GM12891 (cell line): ENCODE measurements around the gene TIMM13.

Experiments used
- DNase-seq: peaks from one replicate; pipeline ENCODE4 v3.0.0; 2011; ENCODE audit warnings: low spot score; ENCODE audit not compliant: insufficient read length
- FAIRE-seq: peaks from 2 replicates; lab custom pipeline; 2011; peaks lifted over from hg19 to GRCh38; lab: Jason Lieb, UNC
- PAX5 ChIP-seq: IDR thresholded peaks from 2 replicates; pipeline ENCODE4 v1.6.1; 2011; ENCODE audit warnings: low read length, moderate library complexity, mild to moderate bottlenecking; ENCODE audit not compliant: insufficient read depth, severe bottlenecking
- POLR2A ChIP-seq: IDR thresholded peaks from 2 replicates; pipeline ENCODE4 v1.6.1; 2011; ENCODE audit warnings: low read depth, low read length, control low read depth
- POLR2AphosphoS5 ChIP-seq: IDR thresholded peaks from 2 replicates; pipeline ENCODE4 v1.6.1; 2011; ENCODE audit warnings: low read depth, low read length, control low read depth
- POU2F2 ChIP-seq: IDR thresholded peaks from 2 replicates; pipeline ENCODE4 v1.6.1; 2011; ENCODE audit warnings: low read depth, mild to moderate bottlenecking, control low read depth, low read length, moderate library complexity
- SPI1 ChIP-seq: IDR thresholded peaks from 2 replicates; pipeline ENCODE4 v1.6.1; 2011; ENCODE audit warnings: low read depth, low read length, control low read depth
- TAF1 ChIP-seq: IDR thresholded peaks from 2 replicates; pipeline ENCODE4 v1.6.1; 2011; ENCODE audit warnings: low read depth, low read length, control low read depth

Gene TIMM13

DNA sequence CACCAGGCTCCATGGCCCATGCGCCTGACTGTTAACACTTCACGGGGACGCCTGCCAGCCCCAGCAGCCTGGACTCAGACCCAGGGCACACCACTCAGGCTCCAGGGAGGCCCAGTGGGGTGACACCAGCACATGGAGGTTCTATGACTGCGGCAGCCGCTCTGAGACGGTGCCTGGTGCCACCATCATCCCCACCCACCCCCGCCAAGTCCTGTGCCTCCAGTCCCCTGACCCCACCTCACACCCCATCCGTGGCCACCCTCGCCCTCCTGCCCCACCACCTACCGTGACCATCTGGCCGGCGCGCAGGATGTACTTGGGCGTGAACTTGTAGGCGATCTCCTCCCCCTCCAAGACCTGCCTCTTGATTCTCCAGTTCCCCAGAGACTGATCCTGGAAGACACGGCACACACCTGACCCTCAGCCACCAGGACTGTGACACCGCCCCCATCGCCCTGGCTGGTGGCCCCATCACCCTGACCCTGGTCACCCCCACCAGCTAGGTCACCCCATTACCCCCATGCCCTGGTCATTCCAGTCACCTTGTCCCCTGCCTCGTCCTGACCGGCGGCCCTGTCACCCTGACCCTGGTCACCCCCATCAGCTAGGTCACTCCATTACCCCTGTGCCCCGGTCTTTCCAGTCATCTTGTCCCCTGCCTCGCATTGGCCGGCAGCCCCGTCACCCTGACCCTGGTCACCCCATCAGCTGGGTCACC is 4.9 kb upstream of the TIMM13 start:
- FAIRE-seq (no peak), DNase-seq (no peak)
- TF ChIP-seq PAX5 (no peak), POU2F2 (no peak), POLR2AphosphoS5 (no peak)

DNA sequence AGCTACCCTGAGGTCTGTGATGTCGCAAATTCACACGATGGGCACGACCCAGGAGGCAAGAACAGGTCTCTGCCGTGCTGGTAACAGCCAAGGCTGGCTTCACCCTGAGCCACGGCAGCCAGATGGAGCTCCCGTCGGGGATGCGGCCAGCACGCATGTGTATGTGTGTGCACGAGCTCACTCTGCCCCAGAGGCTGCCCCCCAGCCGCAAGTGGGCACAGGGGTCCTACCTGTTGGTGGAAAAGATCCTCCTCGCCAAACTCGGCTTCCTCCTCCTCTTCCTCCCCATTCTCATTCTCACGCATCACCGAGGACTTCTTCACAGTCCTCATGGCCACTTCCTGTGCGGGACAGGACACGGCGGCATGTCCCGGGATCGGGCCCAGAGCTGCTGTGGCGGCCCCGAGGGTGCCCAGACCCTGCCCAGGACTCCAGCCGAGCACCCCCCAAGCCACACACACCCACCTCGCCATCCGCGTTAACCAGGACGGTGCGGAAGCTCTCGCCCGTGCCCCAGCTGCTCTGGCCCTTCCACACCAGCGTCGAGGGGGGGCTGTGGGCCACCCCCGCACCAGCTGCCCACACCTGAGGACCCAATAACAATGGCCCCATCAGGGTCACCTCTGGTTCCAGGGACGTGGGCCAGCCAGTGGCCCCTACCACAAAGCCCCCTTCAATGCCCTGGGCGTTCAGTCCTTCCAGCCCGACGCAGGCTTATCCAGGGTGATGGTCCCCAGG is 4.1 kb upstream of the TIMM13 start:
- TF ChIP-seq POU2F2 (no peak), TAF1 (no peak), POLR2AphosphoS5 (no peak), PAX5 (no peak), SPI1 (no peak), POLR2A (no peak)
- DNase-seq (no peak), FAIRE-seq (no peak)

DNA sequence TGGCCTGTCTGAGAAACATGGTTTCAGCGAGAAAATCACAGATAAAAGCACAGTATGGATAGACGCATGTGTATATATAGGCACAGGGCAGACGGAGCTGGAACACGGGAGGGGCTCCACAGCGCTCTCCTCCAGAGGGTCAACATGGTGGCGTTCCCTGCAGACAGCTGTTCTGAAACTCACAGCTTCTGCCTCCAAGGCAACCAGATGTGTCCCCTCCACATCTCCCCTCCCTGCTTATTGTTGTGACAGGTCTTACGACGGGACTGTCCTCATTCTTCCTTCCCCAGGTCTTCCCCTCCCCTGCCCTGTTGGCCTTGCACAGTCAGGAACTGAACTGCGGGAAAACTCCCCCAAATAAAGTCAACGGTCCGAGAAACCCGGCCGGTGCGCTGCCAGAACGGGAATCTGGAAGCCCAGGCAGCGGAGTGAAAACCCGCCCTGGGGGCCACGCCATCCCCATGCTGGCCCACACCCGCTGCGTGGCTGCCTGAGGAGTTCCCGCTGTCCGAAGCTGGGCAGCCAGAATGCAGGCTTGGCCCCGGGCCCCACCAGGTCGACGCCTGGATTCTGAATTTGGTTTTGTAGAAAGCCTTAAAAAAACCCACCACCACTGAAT is 2.6 kb upstream of the TIMM13 start:
- no peak for FAIRE-seq
- no peak for DNase-seq
- TF ChIP-seq POLR2AphosphoS5, result peak; percentile 34; the same call in 1 of the 2 replicates
- no peak for TF ChIP-seq SPI1
- TF ChIP-seq POU2F2, result no peak
- TF ChIP-seq POLR2A, result no peak
- no peak for TF ChIP-seq PAX5
- TF ChIP-seq TAF1, result no peak

DNA sequence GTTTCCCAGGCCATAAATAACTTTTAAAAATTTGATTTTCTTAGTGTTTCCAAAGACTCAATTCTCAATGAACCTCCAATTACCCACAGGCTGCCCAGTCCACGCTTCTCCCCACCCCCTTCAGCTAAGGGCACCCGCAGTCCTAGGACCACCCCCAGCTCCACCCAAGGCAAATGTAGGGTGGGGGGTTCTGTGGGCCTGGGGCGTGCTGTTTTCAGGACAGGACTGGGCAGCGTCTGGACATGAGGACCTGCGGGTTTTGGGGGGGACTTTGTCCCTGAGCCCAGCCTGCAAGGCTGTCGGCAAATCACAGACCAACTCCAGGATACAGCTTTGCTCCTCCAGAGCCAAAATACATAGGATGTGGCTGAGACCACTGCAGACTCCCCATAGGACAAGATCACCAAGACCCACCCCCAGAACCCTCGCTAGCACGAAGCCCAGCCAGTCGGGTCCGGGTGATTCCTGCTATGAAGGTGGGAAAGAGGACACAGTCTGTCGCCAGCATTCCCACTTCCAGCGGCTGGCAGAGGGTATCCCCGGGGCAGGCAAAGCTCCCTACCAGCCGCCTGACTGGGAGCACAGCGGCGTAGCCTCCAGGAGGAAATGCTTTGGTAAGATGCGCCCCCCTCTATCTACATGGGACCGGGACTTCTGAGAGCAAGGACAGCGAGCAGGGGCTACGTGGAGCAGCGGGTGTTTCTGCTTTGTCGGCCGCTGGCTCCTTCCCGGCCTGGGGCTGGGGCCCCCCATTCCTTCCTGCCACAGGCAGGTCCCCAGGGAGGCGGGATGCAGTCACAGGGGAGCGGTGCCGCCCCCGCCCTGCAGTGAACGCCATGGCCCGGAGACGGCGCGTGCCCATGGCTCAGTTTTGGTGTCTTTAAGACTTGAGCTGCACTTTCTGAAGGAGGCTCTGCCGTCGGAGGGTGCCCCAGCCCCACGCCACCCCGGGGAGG is 1.6 kb upstream of the TIMM13 start:
- DNase-seq (no peak), FAIRE-seq (no peak)
- TF ChIP-seq POLR2A (no peak), TAF1 (no peak), POU2F2 (no peak), POLR2AphosphoS5 (no peak; the same call in 1 of the 2 replicates), PAX5 (no peak), SPI1 (no peak)

DNA sequence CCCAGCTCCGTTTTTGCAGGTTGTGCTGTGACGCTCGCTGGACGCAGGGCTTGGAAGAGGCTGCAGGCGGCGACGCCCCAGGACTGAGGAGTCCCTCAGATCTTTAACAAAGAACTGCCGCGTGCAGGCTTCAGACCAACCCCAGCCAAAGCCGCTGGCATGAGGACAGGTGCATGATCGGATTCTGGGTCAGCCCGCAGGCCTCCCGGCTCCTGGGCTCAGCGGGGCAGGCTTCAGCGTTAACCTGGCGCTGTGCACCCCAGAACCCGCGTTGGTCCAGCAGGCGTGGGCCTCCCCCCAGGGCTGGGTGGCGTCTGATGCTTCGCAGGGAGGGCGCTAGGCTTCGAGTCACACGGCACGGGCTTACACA is 920 bp upstream of the TIMM13 start:
- TF ChIP-seq POLR2A, result no peak; the same call in 1 of the 2 replicates
- peak; percentile 22; the same call in 1 of the 2 replicates for TF ChIP-seq POU2F2
- TF ChIP-seq SPI1, result no peak
- TF ChIP-seq POLR2AphosphoS5, result no peak; the same call in 1 of the 2 replicates
- DNase-seq, result no peak
- FAIRE-seq, result no peak

DNA sequence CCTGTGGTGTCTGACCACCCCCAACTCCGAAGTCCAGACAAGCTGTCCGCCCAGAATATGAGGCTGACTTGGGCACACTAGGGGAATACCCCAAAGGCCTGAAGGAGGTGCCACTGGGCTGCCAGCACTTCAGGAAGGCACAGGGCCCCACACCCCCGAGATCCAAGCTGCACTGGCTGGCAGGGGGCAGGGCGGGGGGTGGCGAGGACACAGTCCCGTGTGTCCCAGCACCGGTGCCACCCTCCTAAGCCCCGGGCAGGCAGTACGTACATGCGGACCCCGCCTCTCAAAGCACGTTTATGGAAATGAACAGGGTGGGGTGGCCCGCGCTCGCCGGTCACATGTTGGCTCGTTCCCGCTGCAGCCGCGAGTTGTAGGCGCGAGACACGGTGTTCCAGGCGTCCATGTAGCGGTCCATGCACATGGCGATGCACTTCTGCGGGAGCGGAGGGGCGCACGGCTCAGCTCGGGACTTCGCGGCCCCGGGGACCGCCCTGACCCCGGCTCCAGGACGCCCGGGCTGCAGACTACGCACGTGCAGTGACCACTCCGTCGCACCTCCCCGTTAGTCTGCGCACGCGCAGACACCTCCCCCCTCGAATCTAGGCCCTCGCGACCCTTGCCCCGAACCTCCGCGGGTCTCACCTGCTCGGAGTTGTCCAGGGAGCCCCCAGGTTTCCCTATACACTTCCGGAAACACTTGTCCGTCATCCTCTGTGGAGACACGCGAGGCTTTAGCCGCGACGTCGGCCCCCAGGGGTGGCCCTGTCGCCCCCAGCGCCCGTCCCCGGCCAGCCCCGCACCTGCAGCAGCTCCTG is 566 bp downstream of the TIMM13 start:
- peak; percentile 80 for DNase-seq
- FAIRE-seq, result no peak
- peak; percentile 51; the same call in 1 of the 2 replicates for TF ChIP-seq POLR2AphosphoS5
- TF ChIP-seq TAF1, result no peak

DNA sequence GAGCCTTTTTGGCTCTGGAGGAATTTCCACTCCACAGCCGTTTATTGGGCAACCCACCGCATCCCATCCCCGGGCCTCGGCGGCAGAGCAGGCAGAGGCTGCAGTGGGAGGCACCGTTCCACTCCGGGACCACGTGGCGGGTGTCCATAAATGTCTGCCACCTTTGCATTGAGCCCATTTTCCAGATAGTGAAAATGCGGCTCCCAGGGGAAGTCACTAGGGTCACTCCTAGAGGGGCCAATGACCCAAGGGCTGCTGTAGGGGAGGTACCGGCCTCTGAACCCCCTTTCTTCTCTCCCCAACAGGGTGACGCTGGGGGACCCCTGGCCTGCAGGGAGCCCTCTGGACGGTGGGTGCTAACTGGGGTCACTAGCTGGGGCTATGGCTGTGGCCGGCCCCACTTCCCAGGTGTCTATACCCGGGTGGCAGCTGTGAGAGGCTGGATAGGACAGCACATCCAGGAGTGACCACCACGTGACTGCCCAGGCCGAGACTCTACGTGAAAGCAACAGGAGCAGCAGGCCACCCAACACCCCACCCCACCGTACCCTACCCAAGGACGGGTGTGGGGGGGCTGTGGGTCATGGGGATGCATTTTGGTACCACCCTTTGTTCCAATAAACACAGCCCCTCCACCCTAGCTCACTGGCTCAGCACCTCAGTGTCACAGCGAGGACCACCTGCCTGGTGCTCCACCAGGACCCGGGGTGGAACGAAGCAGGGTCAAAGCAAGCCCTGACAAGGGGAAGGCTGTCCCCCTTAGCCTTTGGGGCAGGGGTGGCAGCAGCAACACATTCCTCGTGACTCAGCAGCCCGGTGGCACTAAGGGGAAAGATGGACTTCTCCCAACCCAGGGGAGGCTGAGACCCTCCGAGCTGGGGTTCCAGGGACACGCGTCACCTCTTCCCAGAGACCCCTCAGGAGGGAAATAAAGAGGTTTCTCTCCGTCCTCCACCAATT is 1.5 kb downstream of the TIMM13 start:
- TF ChIP-seq PAX5, result no peak
- no peak for TF ChIP-seq POU2F2
- TF ChIP-seq SPI1, result no peak
- TF ChIP-seq POLR2AphosphoS5, result no peak
- no peak for TF ChIP-seq POLR2A
- no peak for TF ChIP-seq TAF1
- FAIRE-seq, result no peak
- no peak for DNase-seq
